ENCODE results near the gene LBP.

Gene LBP

GRCh38 chr20:38420388-38421085, 74.3 kb downstream of the LBP start:
- TF ChIP-seq GATA2 (IDR thresholded peaks at IDR 0.05; ENCODE audit: low read depth, low read length): no peak
- no peak for TF ChIP-seq GATA3 (IDR thresholded peaks at IDR 0.05; ENCODE audit: low read depth, low read length)

DNA sequence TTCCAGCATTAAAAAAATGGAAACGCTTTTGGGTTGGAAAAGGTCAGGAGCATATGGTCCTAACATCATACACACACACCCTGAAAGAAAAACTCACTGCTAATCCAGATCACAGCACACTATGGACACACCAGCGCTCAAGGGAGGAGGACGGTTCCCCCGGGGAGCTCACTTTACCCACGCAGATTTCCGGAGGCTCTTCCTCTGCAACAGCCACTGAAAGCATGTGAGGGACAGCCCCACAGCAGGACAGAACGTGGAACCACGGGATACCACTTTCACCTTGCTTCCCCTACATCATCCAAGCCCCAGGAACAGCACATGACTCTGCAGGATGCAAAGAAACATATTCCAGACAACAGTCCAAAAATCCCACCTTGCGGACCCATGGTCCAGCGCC, 75.6 kb downstream of the LBP start:
- TF ChIP-seq GATA2 (IDR thresholded peaks at IDR 0.05; ENCODE audit: low read depth, low read length) (no peak), GATA3 (IDR thresholded peaks at IDR 0.05; ENCODE audit: low read depth, low read length) (no peak)

DNA sequence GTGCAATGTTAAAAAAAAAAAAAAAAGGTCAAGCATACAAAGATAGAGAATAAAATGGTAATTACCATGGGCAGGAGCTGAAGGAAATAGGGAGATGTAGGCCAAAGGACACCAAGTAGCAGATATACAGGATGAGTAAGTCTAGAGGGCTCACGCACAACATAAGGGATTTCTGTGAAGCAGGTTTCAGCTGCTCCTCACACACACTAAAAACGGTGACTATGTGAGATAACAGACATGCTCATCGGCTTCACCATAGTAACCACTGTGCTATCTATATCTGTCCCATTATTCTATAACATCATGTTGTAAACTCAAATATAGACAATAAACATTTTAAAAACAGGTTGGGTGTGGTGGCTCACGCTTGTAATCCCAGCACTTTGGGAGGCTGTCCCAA, 77.3 kb downstream of the LBP start:
- TF ChIP-seq GATA2 (IDR thresholded peaks at IDR 0.05; ENCODE audit: low read depth, low read length): no peak
- TF ChIP-seq GATA3 (IDR thresholded peaks at IDR 0.05; ENCODE audit: low read depth, low read length): no peak

DNA sequence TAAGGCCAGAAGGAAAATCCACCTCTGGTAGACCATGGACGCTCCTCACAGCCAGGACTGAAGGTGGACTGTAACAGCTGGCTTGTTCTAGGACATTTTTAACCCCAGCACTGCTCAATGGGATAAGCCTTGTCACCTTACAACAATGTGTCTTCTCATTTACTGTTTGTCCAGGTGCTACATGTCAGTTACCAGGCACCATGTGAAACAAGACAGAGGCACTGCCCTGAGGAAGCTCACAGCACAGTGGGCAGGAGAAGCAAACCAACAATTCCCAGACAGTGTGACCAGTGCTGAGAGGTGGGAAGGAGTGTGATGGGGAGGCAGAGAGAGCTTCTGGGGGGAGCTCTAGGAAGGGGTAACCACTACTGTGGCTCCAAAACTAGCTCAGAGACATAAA, 78.1 kb downstream of the LBP start:
- TF ChIP-seq GATA2 (IDR thresholded peaks at IDR 0.05; ENCODE audit: low read depth, low read length) (no peak), GATA3 (IDR thresholded peaks at IDR 0.05; ENCODE audit: low read depth, low read length) (no peak)

GRCh38 chr20:38426006-38426897, 80.0 kb downstream of the LBP start:
- TF ChIP-seq GATA3 (IDR thresholded peaks at IDR 0.05; ENCODE audit: low read depth, low read length) (no peak), GATA2 (IDR thresholded peaks at IDR 0.05; ENCODE audit: low read depth, low read length) (no peak)
